ENCODE measurements around the gene CFAP119.

CFAP119 gene

GRCh38 chr16:30780549-30780948 lies 18.7 kb upstream of the CFAP119 start:
- no peak for DNase-seq

GRCh38 chr16:30780021-30780420 lies 18.2 kb upstream of the CFAP119 start:
- no peak for DNase-seq

GRCh38 chr16:30779596-30779995 lies 17.7 kb upstream of the CFAP119 start:
- no peak for DNase-seq

DNA sequence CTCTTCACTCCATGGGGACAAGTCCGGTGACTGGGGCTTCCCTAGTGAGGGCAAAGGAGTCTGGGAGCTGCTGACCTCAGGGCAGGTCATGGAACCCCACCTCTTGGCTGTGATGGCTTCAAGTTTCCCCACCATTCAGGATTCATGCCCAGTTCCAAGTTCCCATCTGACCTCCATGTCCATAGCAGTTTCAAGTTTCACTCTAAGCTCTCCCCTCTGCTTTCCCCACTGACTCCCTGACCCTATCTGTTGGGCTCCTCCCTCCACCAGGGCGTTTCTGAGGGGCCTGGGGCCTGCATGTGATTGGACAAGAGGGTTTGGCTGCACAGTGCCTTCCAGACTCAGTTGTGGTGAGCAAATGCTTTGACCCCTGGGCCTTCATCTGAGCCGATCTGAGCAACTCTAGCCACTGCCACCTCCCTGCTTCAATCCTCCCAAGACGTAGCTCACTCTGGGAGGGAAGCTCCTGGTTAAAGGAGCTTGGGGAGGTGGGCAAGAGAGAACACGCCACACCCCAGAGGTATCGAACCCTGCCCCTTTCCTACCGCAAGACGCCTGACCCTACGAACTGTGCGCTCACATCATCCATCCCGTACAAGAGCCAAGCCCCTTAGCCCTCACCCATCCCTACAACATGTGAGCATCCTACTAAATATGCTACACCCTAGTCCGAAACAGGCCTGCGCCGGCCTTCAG lies 16.8 kb upstream of the CFAP119 start:
- DNase-seq: no peak

DNA sequence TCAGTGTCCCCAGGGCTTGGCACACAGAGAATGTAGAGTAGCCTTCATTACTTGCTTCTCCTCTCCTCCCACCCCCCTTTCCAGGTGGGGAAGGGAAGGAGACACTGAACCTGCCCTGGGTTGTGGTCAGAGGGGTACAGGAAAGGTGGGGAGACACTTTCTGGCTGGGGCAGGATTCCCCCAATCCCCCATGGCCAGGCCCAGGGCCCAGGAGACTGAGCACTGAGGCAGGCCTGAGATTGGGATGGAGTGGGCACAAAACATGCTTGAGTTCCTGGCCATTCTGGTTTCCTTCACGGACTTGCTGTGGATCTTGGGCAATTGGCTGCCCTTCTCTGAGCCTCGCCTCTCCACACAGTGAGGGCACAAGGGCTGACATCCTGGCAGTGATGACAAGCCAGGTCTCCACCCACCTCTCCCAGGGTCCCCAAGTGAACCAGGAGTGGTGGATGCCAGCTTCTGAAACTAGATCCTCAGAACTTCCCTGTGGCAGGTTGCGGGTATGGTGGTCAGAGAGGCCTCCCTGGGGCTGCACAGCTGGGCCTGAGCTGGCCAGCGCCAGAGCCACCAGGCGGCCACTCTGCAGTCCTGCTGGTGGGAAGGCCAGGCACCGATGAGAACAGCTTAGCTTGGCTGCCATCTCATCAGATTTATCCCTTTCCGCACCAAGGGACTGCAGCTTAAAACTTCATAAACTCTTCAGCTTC lies 15.9 kb upstream of the CFAP119 start:
- DNase-seq: no peak

GRCh38 chr16:30775392-30776188 lies 13.7 kb upstream of the CFAP119 start:
- peak; percentile 70 for DNase-seq

GRCh38 chr16:30775131-30775391 lies 13.2 kb upstream of the CFAP119 start:
- DNase-seq: no peak

DNA sequence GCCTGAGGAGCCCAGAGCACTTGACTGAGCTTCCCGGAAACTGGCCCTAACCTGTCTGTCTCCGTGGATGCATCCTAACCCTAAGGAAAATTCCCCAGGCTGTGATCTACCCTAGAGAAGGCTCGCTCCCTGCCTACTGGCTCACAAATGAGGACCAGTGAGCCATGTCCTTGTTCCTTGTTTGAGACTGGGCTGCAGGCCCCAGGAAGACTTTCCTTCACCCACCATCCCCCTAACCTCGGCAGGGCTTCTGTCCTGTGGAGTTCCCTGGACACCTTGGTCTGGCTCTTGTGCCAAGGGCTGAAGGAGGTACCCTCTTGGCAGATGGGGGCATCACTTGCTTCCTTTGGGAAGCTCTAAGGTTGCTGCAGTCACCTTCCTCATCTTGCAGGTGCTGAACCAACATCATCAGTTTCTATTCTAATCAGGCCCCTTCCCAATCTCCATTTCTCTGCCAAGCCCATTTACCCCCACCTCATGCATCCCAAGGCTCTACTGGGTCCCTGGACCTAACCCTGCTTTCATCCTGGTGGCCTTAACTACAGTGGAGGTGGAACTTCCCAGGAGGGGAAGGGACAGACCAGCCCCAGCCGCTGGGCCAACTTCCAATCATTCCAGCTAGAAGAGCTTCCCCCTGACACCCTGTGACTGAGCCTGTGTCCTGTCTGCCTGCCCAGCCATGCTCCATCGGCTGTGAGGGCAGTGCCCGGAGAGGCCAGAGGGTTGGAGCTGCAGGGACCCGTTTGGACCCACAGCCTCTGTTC lies 12.7 kb upstream of the CFAP119 start:
- DNase-seq: no peak

GRCh38 chr16:30773826-30774225 lies 12.0 kb upstream of the CFAP119 start:
- DNase-seq: no peak

DNA sequence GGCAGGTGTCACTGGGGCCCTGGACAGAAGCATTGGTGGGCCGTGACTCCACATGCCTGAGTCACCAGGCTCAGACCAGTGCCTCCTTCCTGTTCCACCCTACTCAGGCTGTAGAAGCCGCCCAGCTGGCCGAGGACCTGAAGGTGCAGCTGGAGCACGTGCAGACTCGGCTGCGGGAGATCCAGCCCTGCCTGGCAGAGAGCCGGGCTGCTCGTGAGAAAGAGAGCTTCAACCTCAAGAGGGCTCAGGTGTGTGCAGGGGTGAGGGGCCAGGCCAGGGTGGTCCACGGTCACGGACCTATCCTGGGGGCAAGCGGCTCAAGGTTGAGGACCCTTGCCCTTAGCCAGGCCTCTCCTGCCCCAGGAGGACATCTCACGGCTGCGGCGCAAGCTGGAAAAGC lies 9.9 kb upstream of the CFAP119 start:
- DNase-seq: no peak

DNA sequence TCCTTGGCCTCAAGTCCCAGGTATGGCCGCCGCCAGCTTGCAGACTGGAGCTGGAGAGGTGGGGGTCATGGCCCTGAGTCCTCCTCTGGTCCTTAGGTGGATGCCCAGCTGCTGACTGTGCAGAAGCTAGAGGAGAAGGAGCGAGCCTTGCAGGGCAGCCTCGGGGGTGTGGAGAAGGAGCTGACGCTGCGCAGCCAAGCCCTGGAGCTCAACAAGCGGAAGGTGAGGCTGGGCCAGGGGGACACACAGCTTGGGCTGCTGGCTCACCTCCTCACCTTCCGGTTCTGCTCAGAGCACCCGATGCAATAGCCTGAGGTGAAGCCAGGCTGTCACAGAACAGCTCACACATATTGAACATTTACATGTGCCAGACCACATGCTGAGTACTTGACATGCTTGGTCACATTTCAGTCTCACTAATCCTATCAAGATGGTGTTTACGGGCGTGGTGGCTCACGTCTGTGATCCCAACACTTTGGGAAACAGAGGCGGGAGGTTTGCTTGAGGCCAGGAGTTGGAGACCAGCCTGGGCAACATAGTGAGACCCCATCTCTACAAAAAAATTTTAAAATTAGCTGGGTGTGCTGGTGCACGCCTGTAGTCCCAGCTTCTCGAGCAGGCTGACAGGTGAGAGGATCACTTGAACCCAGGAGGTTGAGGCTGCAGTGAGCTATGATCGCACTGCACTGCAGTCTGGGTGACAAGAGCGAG lies 7.7 kb upstream of the CFAP119 start:
- no peak for DNase-seq

DNA sequence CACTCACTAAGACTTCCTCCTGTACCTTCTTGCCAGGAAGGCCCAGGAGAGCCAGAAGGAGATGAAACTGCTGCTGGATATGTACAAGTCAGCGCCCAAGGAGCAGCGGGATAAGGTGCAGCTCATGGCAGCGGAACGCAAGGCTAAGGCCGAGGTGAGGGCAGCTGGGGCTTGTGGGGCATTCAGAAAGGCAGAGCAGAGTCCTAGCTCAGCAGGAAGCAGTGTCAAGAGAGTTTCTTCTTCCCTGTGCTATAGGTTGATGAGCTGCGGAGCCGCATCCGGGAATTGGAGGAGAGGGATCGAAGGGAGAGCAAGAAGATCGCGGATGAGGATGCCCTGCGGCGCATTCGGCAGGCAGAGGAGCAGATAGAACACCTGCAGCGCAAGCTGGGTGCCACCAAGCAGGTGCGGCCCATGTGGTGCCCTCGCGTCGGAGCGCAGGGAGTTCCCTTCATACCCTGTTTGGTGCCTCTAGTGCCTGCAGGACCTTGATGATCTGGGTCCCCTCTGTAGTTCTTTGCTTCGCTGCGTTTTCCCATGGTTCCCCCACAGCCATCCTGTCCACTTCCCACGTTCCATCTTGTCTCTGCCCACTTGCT lies 6.8 kb upstream of the CFAP119 start:
- DNase-seq: no peak

DNA sequence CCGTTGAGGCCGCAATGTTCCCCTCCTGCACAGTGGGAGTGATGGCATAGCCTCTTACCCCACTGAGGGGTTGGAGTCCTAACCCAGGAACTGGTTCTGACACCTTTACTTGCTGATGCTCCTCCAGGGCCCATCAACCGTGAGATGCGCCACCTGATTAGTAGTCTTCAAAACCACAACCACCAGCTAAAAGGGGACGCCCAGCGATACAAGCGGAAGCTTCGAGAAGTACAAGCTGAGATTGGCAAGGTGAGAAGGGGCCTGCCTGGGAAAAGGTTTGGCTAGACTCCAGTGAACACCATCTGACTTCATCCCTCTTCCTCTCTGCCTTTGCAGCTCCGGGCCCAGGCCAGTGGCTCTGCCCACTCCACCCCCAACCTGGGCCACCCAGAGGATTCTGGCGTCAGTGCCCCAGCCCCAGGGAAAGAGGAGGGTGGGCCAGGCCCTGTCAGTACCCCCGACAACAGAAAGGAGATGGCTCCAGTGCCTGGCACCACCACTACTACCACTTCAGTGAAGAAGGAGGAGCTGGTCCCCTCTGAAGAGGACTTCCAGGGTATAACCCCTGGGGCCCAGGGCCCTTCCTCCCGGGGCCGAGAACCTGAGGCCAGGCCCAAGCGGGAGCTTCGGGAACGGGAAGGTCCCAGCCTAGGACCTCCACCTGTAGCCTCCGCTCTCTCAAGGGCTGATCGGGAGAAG lies 6.1 kb upstream of the CFAP119 start:
- DNase-seq: no peak

- no peak for DNase-seq
Measured at GRCh38 chr16:30766933-30767284, 5.0 kb upstream of the CFAP119 start.

GRCh38 chr16:30766206-30766932 lies 4.5 kb upstream of the CFAP119 start:
- DNase-seq: no peak

DNA sequence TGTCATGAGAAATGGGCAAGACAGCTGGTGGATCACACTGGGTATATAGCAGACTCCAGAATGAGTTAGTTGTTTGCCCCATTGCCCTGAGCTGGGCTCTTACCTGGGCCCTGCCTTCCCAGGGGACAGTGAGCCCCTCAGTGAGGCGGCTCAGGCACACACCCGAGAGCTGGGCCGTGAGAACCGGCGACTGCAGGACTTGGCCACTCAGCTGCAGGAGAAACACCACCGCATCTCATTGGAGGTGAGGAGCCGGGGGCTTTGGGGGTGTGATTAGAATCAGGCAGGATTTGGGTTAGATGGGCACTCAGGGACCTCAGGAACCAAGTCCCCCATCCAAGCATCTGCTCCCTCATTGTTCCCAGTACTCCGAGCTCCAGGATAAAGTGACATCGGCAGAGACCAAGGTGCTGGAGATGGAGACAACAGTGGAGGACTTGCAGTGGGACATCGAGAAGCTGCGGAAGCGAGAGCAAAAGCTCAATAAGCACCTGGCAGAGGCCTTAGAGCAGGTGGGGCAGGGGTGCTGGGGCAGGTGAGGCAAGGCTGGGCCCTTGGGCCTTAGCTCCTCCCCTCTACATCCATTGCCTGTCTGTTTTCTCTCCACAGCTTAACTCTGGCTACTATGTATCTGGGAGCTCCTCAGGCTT lies 3.1 kb upstream of the CFAP119 start:
- DNase-seq: no peak

DNA sequence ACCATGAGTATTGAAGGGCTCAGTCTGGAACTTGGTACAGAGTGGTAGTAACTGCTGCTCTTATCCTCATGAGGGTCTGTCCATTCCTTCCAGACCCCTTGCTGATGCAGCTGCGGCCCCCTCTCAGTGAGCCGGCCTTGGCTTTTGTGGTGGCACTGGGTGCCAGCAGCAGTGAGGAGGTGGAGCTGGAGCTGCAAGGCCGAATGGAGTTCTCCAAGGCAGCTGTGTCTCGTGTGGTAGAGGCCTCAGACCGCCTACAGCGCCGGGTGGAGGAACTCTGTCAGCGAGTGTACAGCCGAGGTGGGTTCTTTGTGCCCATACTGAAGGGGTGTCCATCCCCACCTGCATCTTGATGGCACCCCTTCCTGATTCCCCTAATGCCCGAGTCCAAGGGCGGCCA lies 2.2 kb upstream of the CFAP119 start:
- no peak for DNase-seq

GRCh38 chr16:30762991-30763725 lies 1.3 kb upstream of the CFAP119 start:
- DNase-seq: no peak

DNA sequence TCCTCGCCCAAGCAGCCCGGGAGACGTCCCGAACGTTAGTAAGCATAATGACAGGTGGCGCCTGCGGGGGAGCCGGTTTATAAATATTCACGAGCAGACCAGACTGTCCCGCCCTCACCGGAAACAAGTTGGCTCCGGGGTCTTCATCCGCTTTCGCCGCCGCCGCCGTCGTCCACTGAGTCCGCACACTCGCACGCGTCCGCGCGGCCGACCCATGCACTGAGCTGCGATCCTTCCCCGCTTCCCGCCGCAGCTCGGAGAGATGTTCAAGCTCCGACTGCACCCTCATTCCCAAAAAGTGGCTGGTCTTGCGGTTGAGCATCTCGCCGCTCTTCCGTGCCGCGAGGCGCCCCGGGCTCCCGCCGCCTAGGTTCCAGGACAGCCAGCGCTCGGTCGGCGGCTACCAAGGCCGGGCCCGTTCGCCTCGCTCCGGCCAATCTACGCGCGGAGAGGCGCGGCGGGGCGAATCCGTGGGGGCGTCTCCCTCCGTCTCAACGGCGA lies 385 bp downstream of the CFAP119 start:
- DNase-seq: peak; percentile 47
